Natural killer cell (primary cell): ENCODE measurements around the gene TTC21B. TPM values are rescaled to one million over a fixed set of nuclear protein-coding genes. Genes with fewer than 3 reads are reported as not detected.

Experiments
- ATAC-seq, 3 donors: fragments of 150-1000 bp in 2 of 3; fragments of 200-7000 bp in 1 of 3; cut with Tn5 transposase; 1 replicate in 1 of 3; 2 replicates in 2 of 3; pipeline ENCODE4 v1.10.0; 2021; ENCODE audit warnings: mild to moderate bottlenecking in 2 of 3, moderate library complexity in 2 of 3
- DNase-seq, 2 donors: peaks; one replicate each; pipeline versions ENCODE4 v3.0.0 to v3.0.0-alpha.2; 2013 to 2021; ENCODE audit warnings: mixed read lengths in 1 of 2
- H3K27ac ChIP-seq: one replicate; pipeline ENCODE4 v1.5.1; 2013; ENCODE audit warnings: mild to moderate bottlenecking, low read length
- H3K27me3 ChIP-seq: one replicate; pipeline ENCODE4 v1.6.1; 2013; ENCODE audit warnings: low read length; ENCODE audit not compliant: control insufficient read depth, insufficient read depth
- H3K36me3 ChIP-seq: one replicate; pipeline ENCODE4 v1.6.1; 2013; ENCODE audit warnings: low read length; ENCODE audit not compliant: control insufficient read depth, insufficient read depth
- H3K4me1 ChIP-seq: one replicate; pipeline ENCODE4 v1.6.1; 2013; ENCODE audit warnings: low read length; ENCODE audit not compliant: control insufficient read depth, insufficient read depth
- H3K4me3 ChIP-seq: one replicate; pipeline ENCODE4 v1.5.1; 2013; ENCODE audit warnings: low read length
- H3K9me3 ChIP-seq: one replicate; pipeline ENCODE4 v1.6.1; 2013; ENCODE audit warnings: low read length; ENCODE audit not compliant: control insufficient read depth, insufficient read depth
- H3K27ac Mint-ChIP-seq, 2 donors: one replicate each; pipeline ENCODE4 v1.8.0; 2022; ENCODE audit warnings: mild to moderate bottlenecking in 2 of 2, mixed read lengths in 2 of 2, moderate library complexity in 1 of 2
- H3K27me3 Mint-ChIP-seq, 2 donors: one replicate each; pipeline ENCODE4 v1.8.0; 2022; ENCODE audit warnings: low read depth in 2 of 2, mixed read lengths in 2 of 2
- H3K36me3 Mint-ChIP-seq: one replicate; pipeline ENCODE4 v1.8.0; 2022; ENCODE audit warnings: mixed read lengths
- H3K4me1 Mint-ChIP-seq, 2 donors: one replicate each; pipeline ENCODE4 v1.8.0; 2022; ENCODE audit warnings: mixed read lengths in 2 of 2
- H3K4me3 Mint-ChIP-seq: one replicate; pipeline ENCODE4 v1.8.0; 2022; ENCODE audit warnings: mild to moderate bottlenecking, moderate library complexity, mixed read lengths
- H3K9me3 Mint-ChIP-seq, 2 donors: one replicate each; pipeline ENCODE4 v1.8.0; 2022; ENCODE audit warnings: mixed read lengths in 2 of 2
- WGBS: methylation state at CpG from one replicate; pipeline ENCODE4 v1.1.7; 2013; ENCODE audit warnings: missing lambda C conversion rate; ENCODE audit not compliant: insufficient coverage; 5-methylcytosine and 5-hydroxymethylcytosine counted together
- intact Hi-C: fragments of 100-400 bp; cut with micrococcal nuclease; formaldehyde crosslinking; loops from one replicate; pipeline ENCODE4 v1.14.2; 2022
- total RNA-seq, 4 donors: library from RNA; stranded (reverse); fragments of 120-200 nt in 1 of 4; gene quantifications; one replicate each; pipeline versions ENCODE4 v1.2.3 to v1.2.4, GENCODE V29; 2013 to 2022
- TF ChIP-seq, protein P1 (sequence below): fragments of 200-600 bp; IDR thresholded peaks from one replicate; pipeline ENCODE4 v1.8.0; 2022; ENCODE audit warnings: antibody characterized with exemption

TTC21B gene
- total RNA-seq, 3 donors from 2014 or later (not counting 1 experiment from before 2014, with no cell fraction given) = 31.7 to 40.1 (median 34.3) TPM

DNA sequence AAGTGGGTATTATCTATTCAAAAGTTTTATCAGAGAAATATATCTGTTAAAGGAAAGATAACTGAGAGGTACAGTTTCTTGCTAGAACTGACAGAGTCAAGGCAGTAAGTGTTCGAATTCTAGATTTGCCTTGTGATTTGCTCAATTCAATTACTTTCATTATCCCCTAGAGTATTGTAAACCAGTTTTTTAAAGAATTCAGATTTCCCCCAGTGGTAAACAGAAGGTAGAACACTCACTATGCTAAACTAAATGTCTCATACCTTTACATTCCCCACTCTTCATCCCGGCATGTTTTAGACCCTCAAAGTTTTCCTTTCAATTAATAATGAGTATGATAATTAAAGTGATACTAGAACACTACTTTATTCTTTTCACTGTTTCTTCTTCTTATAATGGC lies 28.6 kb downstream of the TTC21B start:
- Histone ChIP-seq H3K27ac (no peak overlapping the region), H3K36me3 (peaks cover 40% of the 10 kb centered on the region), H3K4me3 (no peak overlapping the region), H3K4me1 (no peaks in the 10 kb centered on the region), H3K27me3 (no peaks in the 10 kb centered on the region), H3K9me3 (no peaks in the 10 kb centered on the region)
- ATAC-seq (no peak), DNase-seq (no peak)
- Mint-ChIP-seq H3K4me1 (peaks cover 0 to 5% of the 10 kb centered on the region in 2 donors), H3K4me3 (no peak overlapping the region), H3K9me3 (no peaks in the 10 kb centered on the region), H3K27ac (no peak overlapping the region), H3K36me3 (peaks cover 6% of the 10 kb centered on the region), H3K27me3 (no peaks in the 10 kb centered on the region)
- TF ChIP-seq, protein P1, sequence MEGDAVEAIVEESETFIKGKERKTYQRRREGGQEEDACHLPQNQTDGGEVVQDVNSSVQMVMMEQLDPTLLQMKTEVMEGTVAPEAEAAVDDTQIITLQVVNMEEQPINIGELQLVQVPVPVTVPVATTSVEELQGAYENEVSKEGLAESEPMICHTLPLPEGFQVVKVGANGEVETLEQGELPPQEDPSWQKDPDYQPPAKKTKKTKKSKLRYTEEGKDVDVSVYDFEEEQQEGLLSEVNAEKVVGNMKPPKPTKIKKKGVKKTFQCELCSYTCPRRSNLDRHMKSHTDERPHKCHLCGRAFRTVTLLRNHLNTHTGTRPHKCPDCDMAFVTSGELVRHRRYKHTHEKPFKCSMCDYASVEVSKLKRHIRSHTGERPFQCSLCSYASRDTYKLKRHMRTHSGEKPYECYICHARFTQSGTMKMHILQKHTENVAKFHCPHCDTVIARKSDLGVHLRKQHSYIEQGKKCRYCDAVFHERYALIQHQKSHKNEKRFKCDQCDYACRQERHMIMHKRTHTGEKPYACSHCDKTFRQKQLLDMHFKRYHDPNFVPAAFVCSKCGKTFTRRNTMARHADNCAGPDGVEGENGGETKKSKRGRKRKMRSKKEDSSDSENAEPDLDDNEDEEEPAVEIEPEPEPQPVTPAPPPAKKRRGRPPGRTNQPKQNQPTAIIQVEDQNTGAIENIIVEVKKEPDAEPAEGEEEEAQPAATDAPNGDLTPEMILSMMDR = no peak
- intact Hi-C loops = no loop called here
- 100% methylated on average over 1 of the region's 2 CpGs for WGBS

DNA sequence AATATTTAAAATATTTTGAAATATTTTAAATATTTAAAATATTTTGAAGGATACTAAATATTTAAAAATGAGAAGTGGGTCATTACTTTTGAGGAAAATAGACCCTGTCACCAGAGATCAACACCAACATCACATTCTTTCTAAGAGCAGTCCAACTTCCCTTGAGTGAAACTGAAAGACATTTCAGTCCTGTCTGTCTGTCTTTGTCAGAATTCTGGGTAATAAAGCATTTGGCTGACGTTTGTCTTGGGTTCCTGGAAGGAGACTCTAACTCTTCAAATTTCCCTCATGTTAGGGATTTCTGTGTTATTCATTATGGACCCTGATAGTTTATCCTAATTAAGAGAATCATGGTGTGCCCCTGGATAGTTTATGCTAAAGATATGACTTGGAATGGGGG lies 32.8 kb downstream of the TTC21B start:
- Mint-ChIP-seq H3K36me3 (peaks cover 8% of the 10 kb centered on the region), H3K4me1 (no peaks in the 10 kb centered on the region), H3K27me3 (no peaks in the 10 kb centered on the region), H3K4me3 (no peak overlapping the region), H3K9me3 (no peaks in the 10 kb centered on the region), H3K27ac (no peak overlapping the region)
- H3K27ac ChIP-seq = no peak overlapping the region
- no peaks in the 10 kb centered on the region for H3K9me3 ChIP-seq
- TF ChIP-seq, protein P1 = no peak
- H3K4me1 ChIP-seq = no peaks in the 10 kb centered on the region
- no peaks in the 10 kb centered on the region for H3K27me3 ChIP-seq
- DNase-seq (no peak), ATAC-seq (no peak)
- peaks cover 33% of the 10 kb centered on the region for H3K36me3 ChIP-seq
- intact Hi-C loops = no loop called here
- 67% methylated on average over 1 of the region's 1 CpG for WGBS
- H3K4me3 ChIP-seq = no peak overlapping the region

DNA sequence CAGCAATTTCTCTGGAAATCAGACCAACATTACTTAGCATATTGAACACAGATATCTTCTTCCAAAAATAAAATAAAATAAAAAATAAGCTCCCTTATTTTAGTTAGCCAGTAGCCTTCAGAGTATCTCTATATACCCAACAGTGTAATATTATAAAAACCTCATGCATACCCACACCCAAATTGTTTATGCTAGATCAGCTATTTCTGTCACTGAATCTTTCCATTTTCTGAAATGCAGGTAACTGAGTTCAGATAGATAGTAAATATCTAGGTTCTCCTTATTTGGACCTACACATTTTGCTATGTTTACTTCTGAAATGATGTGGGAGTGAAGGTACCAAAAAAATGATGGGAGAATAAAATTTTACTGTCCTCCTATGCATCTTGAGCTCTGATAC lies 39.9 kb downstream of the TTC21B start:
- ATAC-seq = no peak
- TF ChIP-seq, protein P1 = no peak
- H3K4me1 Mint-ChIP-seq = no peaks in the 10 kb centered on the region
- no peak overlapping the region for H3K4me3 ChIP-seq
- intact Hi-C loops = no loop called here
- no peaks in the 10 kb centered on the region for H3K27me3 Mint-ChIP-seq
- peaks cover 49% of the 10 kb centered on the region for H3K36me3 ChIP-seq
- no peak overlapping the region for H3K4me3 Mint-ChIP-seq
- no peak for DNase-seq
- no peaks in the 10 kb centered on the region for H3K27me3 ChIP-seq
- H3K27ac ChIP-seq = no peak overlapping the region
- H3K4me1 ChIP-seq = no peaks in the 10 kb centered on the region
- H3K36me3 Mint-ChIP-seq = peaks cover 8% of the 10 kb centered on the region
- H3K9me3 ChIP-seq = no peaks in the 10 kb centered on the region
- H3K27ac Mint-ChIP-seq = no peak overlapping the region
- no peaks in the 10 kb centered on the region for H3K9me3 Mint-ChIP-seq

DNA sequence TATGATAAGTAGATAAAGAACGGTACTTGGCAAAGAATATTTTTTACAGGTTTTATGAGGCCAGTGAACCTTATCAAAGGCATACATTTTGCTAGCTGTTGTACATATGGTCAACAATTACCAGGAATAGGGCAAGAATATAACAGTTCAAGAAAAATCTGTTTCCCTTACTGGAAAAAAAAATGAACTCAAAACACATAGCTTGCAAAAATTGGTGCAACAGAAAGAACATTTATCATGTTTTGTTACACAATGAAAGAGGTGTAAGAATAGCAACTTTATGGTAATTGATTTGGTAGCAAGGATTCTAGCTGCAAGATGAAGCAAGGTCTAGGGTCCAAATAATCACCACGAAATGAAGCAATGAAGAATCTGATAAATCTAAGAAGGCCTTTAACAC lies 41.6 kb downstream of the TTC21B start:
- TF ChIP-seq, protein P1 = no peak
- Mint-ChIP-seq H3K27ac (no peak overlapping the region), H3K27me3 (no peaks in the 10 kb centered on the region), H3K4me1 (no peaks in the 10 kb centered on the region), H3K36me3 (peaks cover 1% of the 10 kb centered on the region), H3K4me3 (no peak overlapping the region), H3K9me3 (no peaks in the 10 kb centered on the region)
- Histone ChIP-seq H3K9me3 (no peaks in the 10 kb centered on the region), H3K36me3 (peaks cover 40% of the 10 kb centered on the region), H3K4me1 (no peaks in the 10 kb centered on the region), H3K27ac (no peak overlapping the region), H3K27me3 (no peaks in the 10 kb centered on the region), H3K4me3 (no peak overlapping the region)
- WGBS = 83% methylated on average over 2 of the region's 2 CpGs
- ATAC-seq (no peak), DNase-seq (no peak)
- intact Hi-C loops = no loop called here
